ENCODE results near the gene RBM17.
A peak's percentile ranks its signal among the peaks of the same experiment; 100 is the strongest.
"Not testable (repeated sequence)": the region's sequence is repeated elsewhere in the genome, so short reads cannot be mapped to it uniquely, and the experiment has no call there.

RBM17 gene

GRCh38 chr10:6161921-6162320, 73.1 kb downstream of the RBM17 start:
- DNase-seq (ENCODE audit: low read depth), result no peak

- DNase-seq (ENCODE audit: low read depth), result no peak
These were observed 73.9 kb downstream of the RBM17 start for GRCh38 chr10:6162589-6163356.

GRCh38 chr10:6163364-6164270, 74.8 kb downstream of the RBM17 start:
- DNase-seq (ENCODE audit: low read depth), result peak; percentile 82

- no peak for DNase-seq (ENCODE audit: low read depth)
These were observed 75.6 kb downstream of the RBM17 start for GRCh38 chr10:6164271-6165095.

- DNase-seq (ENCODE audit: low read depth), result no peak
These were observed 76.4 kb downstream of the RBM17 start for GRCh38 chr10:6165221-6165725.

GRCh38 chr10:6165933-6166332, 77.1 kb downstream of the RBM17 start:
- not testable (repeated sequence) for DNase-seq (ENCODE audit: low read depth)
